GM12878 (cell line): ENCODE results near the gene IMMT. TPM values are rescaled to one million over a fixed set of nuclear protein-coding genes. Genes with fewer than 3 reads are reported as not detected.

ENCODE experiments used
- ATF3 ChIP-seq: IDR thresholded peaks from 2 replicates; pipeline ENCODE4 v1.6.1; 2011; ENCODE audit warnings: low read depth, mild to moderate bottlenecking, low read length, moderate library complexity, borderline replicate concordance; ENCODE audit errors: extremely low read depth
- BCL11A ChIP-seq: IDR thresholded peaks from 2 replicates; pipeline ENCODE4 v1.6.1; 2011; ENCODE audit warnings: low read depth, low read length
- E4F1 ChIP-seq: fragments of 450-650 bp; IDR thresholded peaks from 2 replicates; pipeline ENCODE4 v1.6.1; 2018; ENCODE audit warnings: borderline replicate concordance, mild to moderate bottlenecking; ENCODE audit not compliant: partially characterized antibody
- HSF1 ChIP-seq: fragments of 150-350 bp; IDR thresholded peaks from 2 replicates; pipeline ENCODE4 v1.6.1; 2014; ENCODE audit warnings: mild to moderate bottlenecking, low read depth, low read length
- IRF4 ChIP-seq: IDR thresholded peaks from 2 replicates; pipeline ENCODE4 v1.6.1; 2011; ENCODE audit warnings: low read depth, low read length
- IRF5 ChIP-seq: fragments of 450-650 bp; IDR thresholded peaks from 2 replicates; pipeline ENCODE4 v1.6.1; 2017; ENCODE audit warnings: borderline replicate concordance
- JUND ChIP-seq: IDR thresholded peaks from 2 replicates; pipeline ENCODE4 v1.6.1; 2012; ENCODE audit warnings: low read depth, mild to moderate bottlenecking, low read length, improper control_type of control experiment, moderate library complexity
- MEF2B ChIP-seq: fragments of 450-650 bp; IDR thresholded peaks from 2 replicates; pipeline ENCODE4 v1.6.1; 2018; ENCODE audit warnings: mild to moderate bottlenecking, moderate library complexity; ENCODE audit not compliant: partially characterized antibody, poor library complexity, severe bottlenecking
- NFIC ChIP-seq: IDR thresholded peaks from 2 replicates; pipeline ENCODE4 v1.6.1; 2012; ENCODE audit warnings: low read depth, mild to moderate bottlenecking, inconsistent platforms, low read length, moderate library complexity
- NR2C2 ChIP-seq: IDR thresholded peaks from 2 replicates; pipeline ENCODE4 v1.6.1; 2011; ENCODE audit warnings: borderline replicate concordance, low read depth; ENCODE audit not compliant: control insufficient read depth, insufficient read length
- PBX3 ChIP-seq: IDR thresholded peaks from 2 replicates; pipeline ENCODE4 v1.6.1; 2011; ENCODE audit warnings: mild to moderate bottlenecking, low read depth, low read length, moderate library complexity; ENCODE audit not compliant: insufficient replicate concordance
- POU2F2 ChIP-seq: IDR thresholded peaks from 3 replicates; pipeline ENCODE4 v1.6.1; 2011; ENCODE audit warnings: low read depth, mild to moderate bottlenecking, low read length, borderline replicate concordance
- RAD21 ChIP-seq: IDR thresholded peaks from 2 replicates; pipeline ENCODE4 v1.6.1; 2011; ENCODE audit warnings: mild to moderate bottlenecking, low read depth, low read length, moderate library complexity; ENCODE audit not compliant: insufficient read depth
- SMAD1 ChIP-seq: fragments of 450-650 bp; IDR thresholded peaks from 2 replicates; pipeline ENCODE4 v1.6.1; 2018; ENCODE audit warnings: mild to moderate bottlenecking, low read depth; ENCODE audit not compliant: partially characterized antibody
- SMC3 ChIP-seq: IDR thresholded peaks from 2 replicates; pipeline ENCODE4 v1.6.1; 2011; ENCODE audit warnings: low read length, improper control_type of control experiment, borderline replicate concordance
- STAT1 ChIP-seq: fragments of 450-650 bp; conservative IDR thresholded peaks from 2 replicates; pipeline ENCODE4 v1.6.1; 2014; ENCODE audit warnings: antibody characterized with exemption, mild to moderate bottlenecking
- SUZ12 ChIP-seq: fragments of 200-600 bp; sonication (generic); IDR thresholded peaks from one replicate; pipeline ENCODE4 v1.6.1; 2018; ENCODE audit warnings: antibody characterized with exemption, mild to moderate bottlenecking; ENCODE audit not compliant: unreplicated experiment
- TAF1 ChIP-seq: IDR thresholded peaks from 2 replicates; pipeline ENCODE4 v1.6.1; 2011; ENCODE audit warnings: mild to moderate bottlenecking, low read depth, low read length, borderline replicate concordance
- ZBTB33 ChIP-seq: fragments of 450-650 bp; IDR thresholded peaks from 2 replicates; pipeline ENCODE4 v1.6.1; 2017; ENCODE audit warnings: mild to moderate bottlenecking
- ZNF274 ChIP-seq: IDR thresholded peaks from one replicate; pipeline ENCODE4 v1.8.0; 2011; ENCODE audit not compliant: insufficient read length, insufficient read depth
- ZSCAN29 ChIP-seq: fragments of 450-650 bp; IDR thresholded peaks from 2 replicates; pipeline ENCODE4 v1.6.1; 2017; ENCODE audit warnings: mild to moderate bottlenecking, moderate library complexity
- polyA plus RNA-seq, 11 experiments: library from polyadenylated mRNA; depleted of rRNA in 4 of 11; unstranded in 6 of 11; stranded (reverse) in 5 of 11; fragments of >200 nt; fragmentation: Nextera tagmentation in 4 of 11; fragmentation: Illumina TruSeq in 1 of 11; extraction: Ambion mirVana in 4 of 11; extraction: Trizol in 1 of 11; gene quantifications; 1 replicate in 1 of 11; 2 replicates in 10 of 11; pipeline versions ENCODE4 v1.2.1 to v1.2.3, GENCODE V29; 2011 to 2016; ENCODE audit warnings: inconsistent platforms in 2 of 11, missing spikeins in 2 of 11, low read depth in 1 of 11
- total RNA-seq, 4 experiments: library from RNA; depleted of rRNA in 3 of 4; stranded (reverse); fragments of >200 nt in 3 of 4; fragmentation: Illumina TruSeq in 1 of 4; extraction: Trizol in 1 of 4; gene quantifications; 2 replicates each; pipeline versions ENCODE4 v1.2.1 to v1.2.3, GENCODE V29; 2013 to 2021

Gene IMMT
- total and polyA plus RNA-seq, 10 of the 15 experiments (the other 5 are each of a cell fraction or from before 2014, with no cell fraction given): 78.4 to 149 (median 98.7) TPM

GRCh38 chr2:86224645-86225355, 29.5 kb upstream of the IMMT start (continued):
- no peak for TF ChIP-seq PBX3
- TF ChIP-seq MEF2B: no peak
- TF ChIP-seq TAF1: no peak
- TF ChIP-seq POU2F2: no peak
- TF ChIP-seq ZBTB33: no peak
- TF ChIP-seq IRF4: peak; percentile 84
- TF ChIP-seq RAD21: peak; percentile 60
- no peak for TF ChIP-seq ZSCAN29
- no peak for TF ChIP-seq NFIC
- no peak for TF ChIP-seq STAT1
- no peak for TF ChIP-seq BCL11A
- no peak for TF ChIP-seq IRF5
- no peak for TF ChIP-seq ATF3
- no peak for TF ChIP-seq ZNF274
- TF ChIP-seq E4F1: no peak
- TF ChIP-seq SMC3: peak; percentile 26; the same call in 1 of the 2 replicates
- no peak for TF ChIP-seq SMAD1
- no peak for TF ChIP-seq NR2C2
- TF ChIP-seq HSF1: no peak
- TF ChIP-seq JUND: no peak
- TF ChIP-seq SUZ12: no peak
